HG02970 (cell line): ENCODE measurements around the gene CLBA1.

Source experiments
- ATAC-seq: cut with Tn5 transposase; IDR thresholded peaks from one replicate; pipeline ENCODE4 v1.9.1; 2021; ENCODE audit warnings: mild to moderate bottlenecking, moderate library complexity, moderate number of reproducible peaks; ENCODE audit not compliant: unreplicated experiment, low FRiP score

Gene CLBA1

GRCh38 chr14:104978746-104979691 lies 6.6 kb upstream of the CLBA1 start:
- ATAC-seq, result no peak

GRCh38 chr14:104979758-104980610 lies 5.6 kb upstream of the CLBA1 start:
- no peak for ATAC-seq

- no peak for ATAC-seq
Measured at GRCh38 chr14:104980611-104981531, 4.7 kb upstream of the CLBA1 start.

GRCh38 chr14:104981699-104982541 lies 3.7 kb upstream of the CLBA1 start:
- ATAC-seq, result no peak

GRCh38 chr14:104982548-104983230 lies 2.9 kb upstream of the CLBA1 start:
- ATAC-seq, result no peak

GRCh38 chr14:104983231-104983721 lies 2.3 kb upstream of the CLBA1 start:
- no peak for ATAC-seq

GRCh38 chr14:104984056-104984894 lies 1.3 kb upstream of the CLBA1 start:
- no peak for ATAC-seq

GRCh38 chr14:104986487-104987164 lies 1.0 kb downstream of the CLBA1 start:
- no peak for ATAC-seq

- no peak for ATAC-seq
Measured at GRCh38 chr14:104989236-104989950, 3.8 kb downstream of the CLBA1 start.

- no peak for ATAC-seq
Measured at GRCh38 chr14:104989951-104990303, 4.3 kb downstream of the CLBA1 start.

- no peak for ATAC-seq
Measured at GRCh38 chr14:104991896-104992230, 6.3 kb downstream of the CLBA1 start.

- no peak for ATAC-seq
Measured at GRCh38 chr14:104992501-104992900, 6.9 kb downstream of the CLBA1 start.

GRCh38 chr14:104993306-104993705 lies 7.7 kb downstream of the CLBA1 start:
- ATAC-seq, result no peak

GRCh38 chr14:104993808-104994591 lies 8.4 kb downstream of the CLBA1 start:
- no peak for ATAC-seq

GRCh38 chr14:104994978-104995377 lies 9.4 kb downstream of the CLBA1 start:
- no peak for ATAC-seq

GRCh38 chr14:104996032-104996431 lies 10.4 kb downstream of the CLBA1 start:
- no peak for ATAC-seq
